ENCODE data around the gene GALNT9.

DNA sequence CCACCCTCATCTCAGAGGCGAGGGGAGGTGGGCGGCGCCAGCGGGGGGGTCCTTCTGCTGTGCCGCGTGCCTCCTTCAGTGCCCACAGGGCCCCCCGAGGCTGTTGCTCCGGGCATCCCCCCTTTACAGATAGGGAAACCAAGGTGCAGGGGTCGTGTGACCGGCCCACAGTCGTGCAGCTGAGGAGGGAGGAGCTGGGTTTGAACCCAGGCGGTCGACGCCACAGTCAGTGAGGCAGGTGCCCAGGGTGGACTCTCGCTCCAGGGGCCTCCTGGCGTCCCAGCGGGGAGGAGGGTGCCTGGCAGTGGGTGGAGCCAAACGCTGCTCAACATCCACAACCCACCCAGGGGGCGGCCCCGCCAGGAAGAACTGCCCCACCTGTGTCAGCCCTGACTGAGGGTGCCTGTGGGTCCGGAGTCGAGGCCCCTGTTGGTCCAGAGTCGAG lies 8.6 kb downstream of the GALNT9 start:
- TF ChIP-seq SMC3 (conservative IDR thresholded peaks at IDR 0.05; ENCODE audit: poor library complexity): no peak
- TF ChIP-seq CTCF (IDR thresholded peaks at IDR 0.05; ENCODE audit: poor library complexity, severe bottlenecking): no peak
- no peak for TF ChIP-seq EP300 (conservative IDR thresholded peaks at IDR 0.05; ENCODE audit: poor library complexity, severe bottlenecking)
- no peak for TF ChIP-seq TAF1 (IDR thresholded peaks at IDR 0.05; ENCODE audit: low read depth)
